ENCODE measurements around the gene SMIM24.

The SMIM24 gene

DNA sequence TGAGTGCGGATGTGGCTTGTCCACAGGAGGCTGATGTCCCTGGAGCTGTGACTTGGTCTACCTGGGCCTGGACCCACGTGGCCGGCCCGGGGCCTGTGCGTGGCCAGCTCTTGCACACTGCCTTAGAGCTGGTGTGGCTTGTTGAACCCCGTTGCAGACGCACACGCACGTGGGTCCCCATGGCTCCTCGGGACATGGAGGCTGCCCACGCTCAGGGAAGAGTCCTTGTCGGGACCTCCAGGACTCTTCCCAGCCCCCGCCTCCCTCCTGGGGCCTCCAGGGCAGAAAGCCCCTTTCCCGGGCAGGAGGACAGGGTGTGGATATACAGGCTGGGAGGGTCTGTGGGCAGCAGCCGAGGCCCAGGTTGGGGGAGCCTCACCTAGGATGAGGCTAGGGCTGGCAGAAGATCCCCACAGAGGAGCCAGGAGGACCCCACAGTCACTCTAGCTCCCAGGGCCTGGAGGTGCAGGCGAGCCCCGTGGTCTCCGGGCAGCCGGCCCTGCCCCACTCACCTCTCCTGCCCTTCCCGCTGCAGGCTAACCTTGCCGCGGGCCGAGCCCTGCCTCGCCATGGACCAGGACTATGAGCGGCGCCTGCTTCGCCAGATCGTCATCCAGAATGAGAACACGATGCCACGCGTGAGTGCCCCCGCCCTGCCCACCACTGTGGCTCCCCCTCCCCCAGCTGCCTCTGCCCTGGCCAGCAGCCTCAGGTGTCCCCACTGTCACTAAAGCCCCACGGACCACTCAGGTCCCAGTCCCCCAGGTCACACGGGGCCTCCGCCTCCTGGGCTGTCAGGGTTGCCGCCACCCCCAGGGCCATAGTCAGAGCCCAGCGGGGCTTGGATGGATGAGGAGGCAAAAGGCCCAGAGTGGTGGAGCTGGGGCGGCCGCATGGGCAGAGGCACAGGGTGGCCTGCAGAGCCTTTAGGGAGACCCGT lies 42.4 kb upstream of the SMIM24 start:
- no peak for TF ChIP-seq REST (IDR thresholded peaks at IDR 0.05; ENCODE audit: low read depth)

- no peak for TF ChIP-seq ZBTB7A (IDR thresholded peaks at IDR 0.05; ENCODE audit: low read depth)
- no peak for TF ChIP-seq EP300 (IDR thresholded peaks at IDR 0.05; ENCODE audit: borderline replicate concordance)
- TF ChIP-seq YY1 (IDR thresholded peaks at IDR 0.05; ENCODE audit: low read depth): no peak
- no peak for TF ChIP-seq TEAD4 (IDR thresholded peaks at IDR 0.05)
- TF ChIP-seq NFIC (IDR thresholded peaks at IDR 0.05): no peak
- no peak for TF ChIP-seq TCF12 (IDR thresholded peaks at IDR 0.05; ENCODE audit: low read depth)
- TF ChIP-seq EGR1 (IDR thresholded peaks at IDR 0.05): no peak
- no peak for TF ChIP-seq FOXM1 (IDR thresholded peaks at IDR 0.05; ENCODE audit: borderline replicate concordance, low read depth)
Observed at GRCh38 chr19:3521104-3521445, 40.8 kb upstream of the SMIM24 start.

GRCh38 chr19:3520166-3521103 lies 40.1 kb upstream of the SMIM24 start:
- TF ChIP-seq CREB1 (IDR thresholded peaks at IDR 0.05; ENCODE audit: low read depth): no peak
- TF ChIP-seq EP300 (IDR thresholded peaks at IDR 0.05; ENCODE audit: borderline replicate concordance): no peak
- no peak for TF ChIP-seq RAD21 (IDR thresholded peaks at IDR 0.05; ENCODE audit: low read depth)
- TF ChIP-seq ZBTB7A (IDR thresholded peaks at IDR 0.05; ENCODE audit: low read depth): no peak
- no peak for TF ChIP-seq TEAD4 (IDR thresholded peaks at IDR 0.05)
- no peak for TF ChIP-seq TCF12 (IDR thresholded peaks at IDR 0.05; ENCODE audit: low read depth)

- no peak for TF ChIP-seq CEBPB (IDR thresholded peaks at IDR 0.05)
- TF ChIP-seq TEAD4 (IDR thresholded peaks at IDR 0.05): no peak
- no peak for TF ChIP-seq USF1 (IDR thresholded peaks at IDR 0.05)
- TF ChIP-seq MAX (IDR thresholded peaks at IDR 0.05): no peak
- TF ChIP-seq TAF1 (IDR thresholded peaks at IDR 0.05; ENCODE audit: low read depth): no peak
- no peak for TF ChIP-seq CREB1 (IDR thresholded peaks at IDR 0.05; ENCODE audit: low read depth)
- no peak for TF ChIP-seq EP300 (IDR thresholded peaks at IDR 0.05; ENCODE audit: borderline replicate concordance)
- TF ChIP-seq TCF12 (IDR thresholded peaks at IDR 0.05; ENCODE audit: low read depth): no peak
Observed at GRCh38 chr19:3519126-3519525, 38.8 kb upstream of the SMIM24 start.

DNA sequence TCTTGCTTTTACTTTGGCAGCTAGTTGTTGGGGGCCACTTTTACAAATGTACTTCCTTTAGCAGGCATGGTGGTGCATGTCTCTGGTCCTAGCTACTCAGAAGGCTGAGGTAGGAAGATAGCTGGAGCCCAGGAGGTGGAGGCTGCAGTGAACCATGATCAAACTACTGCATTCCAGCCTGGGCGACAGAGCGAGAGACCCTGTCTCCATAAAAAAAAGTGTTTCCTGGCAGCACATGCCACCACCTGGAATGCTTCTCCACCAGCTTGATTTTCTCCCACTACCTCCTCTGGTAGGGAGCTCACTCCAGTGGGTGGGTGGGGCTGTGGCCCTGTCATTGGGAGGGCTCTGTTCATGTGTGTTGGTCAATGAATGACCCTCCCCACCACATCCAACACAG lies 38.3 kb upstream of the SMIM24 start:
- TF ChIP-seq REST (IDR thresholded peaks at IDR 0.05; ENCODE audit: low read depth): no peak
- TF ChIP-seq CEBPB (IDR thresholded peaks at IDR 0.05): no peak

- TF ChIP-seq EP300 (IDR thresholded peaks at IDR 0.05; ENCODE audit: borderline replicate concordance): no peak
- no peak for TF ChIP-seq EGR1 (IDR thresholded peaks at IDR 0.05)
- no peak for TF ChIP-seq TEAD4 (IDR thresholded peaks at IDR 0.05)
- no peak for TF ChIP-seq USF1 (IDR thresholded peaks at IDR 0.05)
- no peak for TF ChIP-seq ZBTB7A (IDR thresholded peaks at IDR 0.05; ENCODE audit: low read depth)
- TF ChIP-seq CEBPB (IDR thresholded peaks at IDR 0.05): no peak
- no peak for TF ChIP-seq CREB1 (IDR thresholded peaks at IDR 0.05; ENCODE audit: low read depth)
- TF ChIP-seq REST (IDR thresholded peaks at IDR 0.05; ENCODE audit: low read depth): no peak
- no peak for TF ChIP-seq TCF12 (IDR thresholded peaks at IDR 0.05; ENCODE audit: low read depth)
- no peak for TF ChIP-seq MAX (IDR thresholded peaks at IDR 0.05)
Observed at GRCh38 chr19:3518255-3518654, 37.9 kb upstream of the SMIM24 start.
